ENCODE data around the gene KCNS1.
"Not testable (repeated sequence)": the region's sequence is repeated elsewhere in the genome, so short reads cannot be mapped to it uniquely, and the experiment has no call there.

The KCNS1 gene

GRCh38 chr20:45080867-45081624 is 19.9 kb downstream of the KCNS1 start:
- no peak for DNase-seq (ENCODE audit: low read depth, low spot score)

GRCh38 chr20:45077559-45077958 is 23.4 kb downstream of the KCNS1 start:
- DNase-seq (ENCODE audit: low read depth, low spot score) = no peak

- no peak for DNase-seq (ENCODE audit: low read depth, low spot score)
Observed at GRCh38 chr20:45073221-45073620, 27.7 kb downstream of the KCNS1 start.

- DNase-seq (ENCODE audit: low read depth, low spot score) = no peak
Observed at GRCh38 chr20:45072066-45072465, 28.9 kb downstream of the KCNS1 start.

GRCh38 chr20:45070932-45071632 is 29.8 kb downstream of the KCNS1 start:
- no peak for DNase-seq (ENCODE audit: low read depth, low spot score)

GRCh38 chr20:45069261-45069660 is 31.7 kb downstream of the KCNS1 start:
- no peak for DNase-seq (ENCODE audit: low read depth, low spot score)

- no peak for DNase-seq (ENCODE audit: low read depth, low spot score)
Observed at GRCh38 chr20:45067558-45067957, 33.4 kb downstream of the KCNS1 start.

GRCh38 chr20:45067087-45067486 is 33.8 kb downstream of the KCNS1 start:
- no peak for DNase-seq (ENCODE audit: low read depth, low spot score)

GRCh38 chr20:45066372-45066771 is 34.6 kb downstream of the KCNS1 start:
- no peak for DNase-seq (ENCODE audit: low read depth, low spot score)

- DNase-seq (ENCODE audit: low read depth, low spot score) = no peak
Observed at GRCh38 chr20:45064812-45065211, 36.1 kb downstream of the KCNS1 start.

GRCh38 chr20:45063107-45063506 is 37.8 kb downstream of the KCNS1 start:
- DNase-seq (ENCODE audit: low read depth, low spot score) = not testable (repeated sequence)

- DNase-seq (ENCODE audit: low read depth, low spot score) = no peak
Observed at GRCh38 chr20:45061244-45061643, 39.7 kb downstream of the KCNS1 start.

- no peak for DNase-seq (ENCODE audit: low read depth, low spot score)
Observed at GRCh38 chr20:45060294-45060693, 40.6 kb downstream of the KCNS1 start.

GRCh38 chr20:45059022-45059728 is 41.8 kb downstream of the KCNS1 start:
- no peak for DNase-seq (ENCODE audit: low read depth, low spot score)

GRCh38 chr20:45058168-45058850 is 42.6 kb downstream of the KCNS1 start:
- DNase-seq (ENCODE audit: low read depth, low spot score) = no peak

GRCh38 chr20:45056473-45057173 is 44.3 kb downstream of the KCNS1 start:
- DNase-seq (ENCODE audit: low read depth, low spot score) = no peak

- no peak for DNase-seq (ENCODE audit: low read depth, low spot score)
Observed at GRCh38 chr20:45055056-45055455, 45.9 kb downstream of the KCNS1 start.

- DNase-seq (ENCODE audit: low read depth, low spot score) = no peak
Observed at GRCh38 chr20:45053430-45054351, 47.2 kb downstream of the KCNS1 start.

GRCh38 chr20:45052698-45053429 is 48.1 kb downstream of the KCNS1 start:
- no peak for DNase-seq (ENCODE audit: low read depth, low spot score)

All from activated CD4-positive, CD25-positive, alpha-beta regulatory T cell treated with anti-CD3 and anti-CD28 coated beads, Interleukin-2, amount 50 U/mL, for 16 hours (primary cell).